HEK293 (cell line): ENCODE measurements around the gene PARD3.

ENCODE experiments used
- CTCF ChIA-PET: fragments of 350-600 bp; formaldehyde crosslinking; extraction: SDS; loops from one replicate; lab custom pipeline; 2021; ENCODE audit warnings: antibody characterized with exemption; lab: Yijun Ruan, JAX
- POLR2A ChIA-PET: fragments of 300-600 bp; formaldehyde crosslinking; extraction: SDS; loops from one replicate; lab custom pipeline; 2020; ENCODE audit warnings: antibody characterized with exemption, inconsistent platforms; lab: Yijun Ruan, JAX
- H3K27ac ChIP-seq: fragments of 200-500 bp; sonication (Bioruptor generic); 2 replicates; pipeline ENCODE4 v1.5.1; 2014; ENCODE audit warnings: low read depth, low read length, control low read depth, inconsistent platforms; ENCODE audit errors: extremely low read depth
- H3K36me3 ChIP-seq, 2 experiments: fragments of 200-500 bp in 1 of 2; sonication (Bioruptor generic) in 1 of 2; 1 replicate in 1 of 2; 2 replicates in 1 of 2; pipeline ENCODE4 v1.5.1; 2014 to 2017; ENCODE audit warnings: inconsistent platforms in 2 of 2, low read length in 2 of 2; ENCODE audit not compliant: control insufficient read depth in 2 of 2, insufficient read depth in 1 of 2
- H3K4me1 ChIP-seq: fragments of 200-500 bp; sonication (Bioruptor generic); 2 replicates; pipeline ENCODE4 v1.5.1; 2014; ENCODE audit warnings: mild to moderate bottlenecking, low read length, inconsistent platforms; ENCODE audit not compliant: control insufficient read depth, insufficient read depth
- H3K4me3 ChIP-seq: 2 replicates; pipeline ENCODE4 v1.5.1; 2011; ENCODE audit warnings: low read depth, mild to moderate bottlenecking, control low read depth, low read length, moderate library complexity
- H3K9me3 ChIP-seq: fragments of 200-500 bp; sonication (Bioruptor generic); 2 replicates; pipeline ENCODE4 v1.5.1; 2014; ENCODE audit warnings: low read depth, low read length, inconsistent platforms; ENCODE audit not compliant: control insufficient read depth, insufficient read depth
- KLF7 ChIP-seq: fragments of 450-650 bp; formaldehyde crosslinking; IDR thresholded peaks from 2 replicates; pipeline ENCODE4 v1.5.1; 2016; ENCODE audit warnings: missing biosample characterization, missing genetic modification characterization, borderline replicate concordance
- OSR2 ChIP-seq: fragments of 450-650 bp; formaldehyde crosslinking; IDR thresholded peaks from 2 replicates; pipeline ENCODE4 v1.5.1; 2016; ENCODE audit warnings: missing biosample characterization, missing genetic modification characterization
- PRDM1 ChIP-seq: fragments of 450-650 bp; formaldehyde crosslinking; IDR thresholded peaks from 2 replicates; pipeline ENCODE4; 2016; ENCODE audit warnings: missing biosample characterization, missing genetic modification characterization
- SP7 ChIP-seq: fragments of 450-650 bp; formaldehyde crosslinking; IDR thresholded peaks from 2 replicates; pipeline ENCODE4 v1.5.1; 2016; ENCODE audit warnings: missing biosample characterization, missing genetic modification characterization
- WT1 ChIP-seq: fragments of 450-650 bp; formaldehyde crosslinking; IDR thresholded peaks from 2 replicates; pipeline ENCODE4 v1.5.1; 2016; ENCODE audit warnings: missing biosample characterization, missing genetic modification characterization
- ZNF37A ChIP-seq: fragments of 450-650 bp; IDR thresholded peaks from 2 replicates; pipeline ENCODE4 v1.5.1; 2018; ENCODE audit warnings: missing biosample characterization, missing genetic modification characterization
- ZNF549 ChIP-seq: fragments of 450-650 bp; IDR thresholded peaks from 2 replicates; pipeline ENCODE4 v1.5.1; 2018; ENCODE audit warnings: missing biosample characterization, missing genetic modification characterization, mild to moderate bottlenecking, inconsistent platforms, moderate library complexity
- ZNF561 ChIP-seq: fragments of 450-650 bp; IDR thresholded peaks from 2 replicates; pipeline ENCODE4 v1.5.1; 2018; ENCODE audit warnings: missing biosample characterization, missing genetic modification characterization, borderline replicate concordance
- ZNF624 ChIP-seq: fragments of 450-650 bp; formaldehyde crosslinking; IDR thresholded peaks from 2 replicates; pipeline ENCODE4 v1.5.1; 2017; ENCODE audit warnings: missing biosample characterization, missing genetic modification characterization
- ZNF629 ChIP-seq: fragments of 450-650 bp; formaldehyde crosslinking; IDR thresholded peaks from 2 replicates; pipeline ENCODE4 v1.5.1; 2017; ENCODE audit warnings: missing biosample characterization, missing genetic modification characterization
- ZNF654 ChIP-seq: fragments of 450-650 bp; formaldehyde crosslinking; IDR thresholded peaks from 2 replicates; pipeline ENCODE4 v1.5.1; 2016; ENCODE audit warnings: low read depth, missing biosample characterization, missing genetic modification characterization
- ZSCAN16 ChIP-seq: fragments of 450-650 bp; formaldehyde crosslinking; IDR thresholded peaks from 2 replicates; pipeline ENCODE4 v1.5.1; 2016; ENCODE audit warnings: missing biosample characterization, missing genetic modification characterization
- TF ChIP-seq, protein P1 (sequence below): fragments of 450-650 bp; formaldehyde crosslinking; optimal IDR thresholded peaks from 2 replicates; pipeline ENCODE3; 2016; ENCODE audit warnings: missing biosample characterization, mild to moderate bottlenecking, missing genetic modification characterization
- TF ChIP-seq, protein P2 (sequence below): fragments of 450-650 bp; formaldehyde crosslinking; IDR thresholded peaks from 2 replicates; pipeline ENCODE4; 2016; ENCODE audit warnings: missing biosample characterization, missing genetic modification characterization
- TF ChIP-seq, protein P3 (sequence below): fragments of 450-650 bp; formaldehyde crosslinking; IDR thresholded peaks from 2 replicates; pipeline ENCODE4 v1.5.1; 2016; ENCODE audit warnings: missing biosample characterization, missing genetic modification characterization, borderline replicate concordance
- TF ChIP-seq, protein P4 (sequence below): fragments of 450-650 bp; formaldehyde crosslinking; IDR thresholded peaks from 2 replicates; pipeline ENCODE4 v1.5.1; 2016; ENCODE audit warnings: missing biosample characterization, missing genetic modification characterization

Gene PARD3

DNA sequence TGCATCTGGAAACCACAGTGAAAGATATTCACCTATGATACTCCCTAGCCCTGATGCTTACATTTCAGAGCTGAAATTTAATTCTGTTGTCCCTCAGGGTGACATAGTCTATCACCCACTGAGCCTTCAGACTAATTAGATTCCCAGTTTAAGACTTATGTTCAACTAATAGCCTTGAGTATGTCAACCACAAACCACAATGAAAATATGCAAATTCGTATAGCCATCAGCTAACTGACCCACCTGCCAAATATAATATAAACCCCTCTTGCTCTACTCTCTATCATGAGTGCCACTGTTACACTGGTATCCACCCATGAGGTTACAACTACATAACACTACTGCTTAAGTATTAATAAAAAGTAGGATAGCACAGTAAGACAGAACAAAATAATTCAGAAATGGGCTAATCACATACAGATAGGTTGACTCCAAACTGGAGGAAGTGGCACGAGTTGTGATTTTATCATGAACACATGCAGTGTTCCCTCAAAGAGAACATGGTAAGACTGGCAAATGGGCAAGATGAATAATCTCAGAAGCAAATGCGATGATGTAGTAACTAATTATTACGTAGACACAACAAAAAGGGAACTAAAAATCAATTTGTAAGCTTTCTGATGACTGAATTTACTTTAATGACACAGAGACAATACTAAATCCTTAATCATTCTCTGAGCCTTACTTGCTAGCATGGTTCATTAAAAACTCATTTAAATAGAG, 290.6 kb downstream of the PARD3 start:
- TF ChIP-seq WT1 (tag by site-specific recombination) (peak; percentile 25; the same call in 1 of the 2 replicates), ZNF624 (tag by site-specific recombination) (no peak), OSR2 (no peak)
- peaks cover 26% of the 10 kb centered on the region for H3K4me1 ChIP-seq
- POLR2A ChIA-PET: no interaction called here
- H3K4me3 ChIP-seq: no peak overlapping the region
- H3K9me3 ChIP-seq: no peaks in the 10 kb centered on the region
- CTCF ChIA-PET: interaction anchor here (0.6 to 1.0 kb wide), 2 partner anchors 83 to 504 kb away, joined by 3 read pairs; no protein-coding TSS in a partner anchor
- no peak overlapping the region for H3K27ac ChIP-seq
- no peaks in the 10 kb centered on the region for H3K36me3 ChIP-seq

DNA sequence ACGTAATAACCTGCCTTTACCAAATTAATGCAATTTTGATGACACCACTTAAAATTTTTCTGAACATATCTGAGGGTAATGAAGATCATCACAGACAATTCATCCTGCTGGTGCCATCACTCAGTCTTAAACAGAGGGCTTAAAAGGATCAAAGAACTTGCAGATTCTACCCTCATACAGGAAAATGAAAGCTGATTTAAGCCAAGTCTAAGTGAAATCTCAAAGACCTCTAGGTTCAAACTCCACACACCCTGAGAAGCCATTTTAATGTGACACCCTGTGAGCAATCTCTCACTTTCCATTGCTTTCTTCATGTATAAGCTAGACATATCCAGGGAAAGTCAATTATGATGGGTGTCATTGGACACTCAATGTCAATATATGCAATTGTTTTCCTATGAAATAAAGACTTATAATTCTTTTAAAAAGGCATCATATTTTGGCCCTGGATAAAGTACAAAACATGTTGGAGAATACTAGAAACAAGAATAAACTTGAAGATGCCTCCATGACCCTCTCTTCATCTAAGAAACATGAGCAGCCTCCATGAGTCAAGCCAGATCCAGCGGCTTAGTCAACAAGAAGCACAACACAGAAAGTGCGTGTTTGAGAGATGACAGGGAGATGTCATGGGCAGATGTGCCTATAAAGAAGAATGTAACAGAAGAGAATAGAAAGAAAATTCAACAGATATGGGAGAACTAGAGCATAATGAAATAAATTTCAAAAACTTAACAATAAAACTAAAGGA, 291.9 kb downstream of the PARD3 start:
- Histone ChIP-seq H3K9me3 (no peaks in the 10 kb centered on the region), H3K36me3 (no peaks in the 10 kb centered on the region), H3K4me3 (no peak overlapping the region), H3K27ac (no peak overlapping the region), H3K4me1 (peaks cover 16% of the 10 kb centered on the region)
- ChIA-PET CTCF (interaction anchor here (1.0 to 1.8 kb wide), 2 partner anchors 106 to 115 kb away, joined by 3 to 13 read pairs; no protein-coding TSS in a partner anchor), POLR2A (no interaction called here)
- TF ChIP-seq ZNF37A (tag by site-specific recombination) (no peak), PRDM1 (tag by site-specific recombination) (peak; percentile 63), ZNF561 (tag by site-specific recombination) (no peak), SP7 (tag by site-specific recombination) (no peak)
- TF ChIP-seq, protein P1, sequence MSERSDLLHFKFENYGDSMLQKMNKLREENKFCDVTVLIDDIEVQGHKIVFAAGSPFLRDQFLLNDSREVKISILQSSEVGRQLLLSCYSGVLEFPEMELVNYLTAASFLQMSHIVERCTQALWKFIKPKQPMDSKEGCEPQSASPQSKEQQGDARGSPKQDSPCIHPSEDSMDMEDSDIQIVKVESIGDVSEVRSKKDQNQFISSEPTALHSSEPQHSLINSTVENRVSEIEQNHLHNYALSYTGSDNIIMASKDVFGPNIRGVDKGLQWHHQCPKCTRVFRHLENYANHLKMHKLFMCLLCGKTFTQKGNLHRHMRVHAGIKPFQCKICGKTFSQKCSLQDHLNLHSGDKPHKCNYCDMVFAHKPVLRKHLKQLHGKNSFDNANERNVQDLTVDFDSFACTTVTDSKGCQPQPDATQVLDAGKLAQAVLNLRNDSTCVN (tag by site-specific recombination): no peak

DNA sequence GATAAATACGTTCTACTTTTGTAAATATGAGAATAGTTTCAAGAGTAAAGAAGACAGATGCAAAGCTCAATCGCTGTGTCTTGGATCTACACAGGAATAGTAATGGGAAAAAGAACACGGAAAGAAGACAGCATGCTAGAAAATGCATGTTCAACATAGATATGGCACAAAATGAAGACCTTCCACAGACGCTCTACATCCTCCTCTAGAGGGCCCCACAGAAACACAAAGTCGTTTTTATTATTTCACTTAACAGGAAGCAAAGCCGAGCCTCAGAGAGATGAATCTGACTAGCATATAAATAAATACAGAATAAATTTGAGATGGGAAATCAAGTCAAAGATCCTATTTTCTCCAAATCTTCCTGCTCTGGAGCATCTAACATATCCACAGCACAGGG, 292.6 kb downstream of the PARD3 start:
- Histone ChIP-seq H3K4me1 (peaks cover 10% of the 10 kb centered on the region), H3K9me3 (no peaks in the 10 kb centered on the region), H3K4me3 (no peak overlapping the region), H3K27ac (no peak overlapping the region), H3K36me3 (no peaks in the 10 kb centered on the region)
- TF ChIP-seq, protein P2, sequence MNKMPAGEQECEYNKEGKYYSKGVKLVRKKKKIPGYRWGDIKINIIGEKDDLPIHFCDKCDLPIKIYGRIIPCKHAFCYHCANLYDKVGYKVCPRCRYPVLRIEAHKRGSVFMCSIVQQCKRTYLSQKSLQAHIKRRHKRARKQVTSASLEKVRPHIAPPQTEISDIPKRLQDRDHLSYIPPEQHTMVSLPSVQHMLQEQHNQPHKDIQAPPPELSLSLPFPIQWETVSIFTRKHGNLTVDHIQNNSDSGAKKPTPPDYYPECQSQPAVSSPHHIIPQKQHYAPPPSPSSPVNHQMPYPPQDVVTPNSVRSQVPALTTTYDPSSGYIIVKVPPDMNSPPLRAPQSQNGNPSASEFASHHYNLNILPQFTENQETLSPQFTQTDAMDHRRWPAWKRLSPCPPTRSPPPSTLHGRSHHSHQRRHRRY: no peak
- TF ChIP-seq ZNF654 (tag by site-specific recombination): peak; percentile 18
- POLR2A ChIA-PET: no interaction called here
- CTCF ChIA-PET: interaction anchor here (0.6 to 1.8 kb wide), 4 partner anchors 107 to 182 kb away, joined by 3 to 13 read pairs (median 3); no protein-coding TSS in a partner anchor

DNA sequence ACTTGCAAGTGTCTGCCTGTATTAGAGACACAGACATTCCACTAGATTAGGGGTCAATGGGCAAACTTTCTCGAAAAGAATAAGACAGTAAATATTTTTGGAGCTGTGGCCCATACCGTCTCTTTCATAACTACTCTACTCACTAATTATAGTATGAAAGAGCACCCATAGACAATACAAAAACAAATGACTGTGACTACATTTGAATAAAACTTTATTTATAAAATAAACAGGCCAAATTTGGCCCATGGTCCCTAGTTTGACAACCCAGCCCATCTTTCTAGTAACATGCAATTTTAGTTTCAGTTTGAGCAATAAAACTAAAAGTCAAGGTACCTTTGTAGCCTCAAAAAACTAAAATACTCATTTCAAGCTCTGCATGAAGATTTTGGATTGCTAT, 294.6 kb downstream of the PARD3 start:
- POLR2A ChIA-PET: no interaction called here
- H3K36me3 ChIP-seq: no peaks in the 10 kb centered on the region
- no peaks in the 10 kb centered on the region for H3K9me3 ChIP-seq
- H3K4me1 ChIP-seq: peaks cover 3% of the 10 kb centered on the region
- CTCF ChIA-PET: interaction anchor here (0.8 to 0.9 kb wide), 2 partner anchors 117 to 118 kb away, joined by 3 to 4 read pairs; no protein-coding TSS in a partner anchor
- H3K4me3 ChIP-seq: no peak overlapping the region
- H3K27ac ChIP-seq: no peak overlapping the region
- TF ChIP-seq ZNF629 (tag by site-specific recombination): no peak
- TF ChIP-seq, protein P3, sequence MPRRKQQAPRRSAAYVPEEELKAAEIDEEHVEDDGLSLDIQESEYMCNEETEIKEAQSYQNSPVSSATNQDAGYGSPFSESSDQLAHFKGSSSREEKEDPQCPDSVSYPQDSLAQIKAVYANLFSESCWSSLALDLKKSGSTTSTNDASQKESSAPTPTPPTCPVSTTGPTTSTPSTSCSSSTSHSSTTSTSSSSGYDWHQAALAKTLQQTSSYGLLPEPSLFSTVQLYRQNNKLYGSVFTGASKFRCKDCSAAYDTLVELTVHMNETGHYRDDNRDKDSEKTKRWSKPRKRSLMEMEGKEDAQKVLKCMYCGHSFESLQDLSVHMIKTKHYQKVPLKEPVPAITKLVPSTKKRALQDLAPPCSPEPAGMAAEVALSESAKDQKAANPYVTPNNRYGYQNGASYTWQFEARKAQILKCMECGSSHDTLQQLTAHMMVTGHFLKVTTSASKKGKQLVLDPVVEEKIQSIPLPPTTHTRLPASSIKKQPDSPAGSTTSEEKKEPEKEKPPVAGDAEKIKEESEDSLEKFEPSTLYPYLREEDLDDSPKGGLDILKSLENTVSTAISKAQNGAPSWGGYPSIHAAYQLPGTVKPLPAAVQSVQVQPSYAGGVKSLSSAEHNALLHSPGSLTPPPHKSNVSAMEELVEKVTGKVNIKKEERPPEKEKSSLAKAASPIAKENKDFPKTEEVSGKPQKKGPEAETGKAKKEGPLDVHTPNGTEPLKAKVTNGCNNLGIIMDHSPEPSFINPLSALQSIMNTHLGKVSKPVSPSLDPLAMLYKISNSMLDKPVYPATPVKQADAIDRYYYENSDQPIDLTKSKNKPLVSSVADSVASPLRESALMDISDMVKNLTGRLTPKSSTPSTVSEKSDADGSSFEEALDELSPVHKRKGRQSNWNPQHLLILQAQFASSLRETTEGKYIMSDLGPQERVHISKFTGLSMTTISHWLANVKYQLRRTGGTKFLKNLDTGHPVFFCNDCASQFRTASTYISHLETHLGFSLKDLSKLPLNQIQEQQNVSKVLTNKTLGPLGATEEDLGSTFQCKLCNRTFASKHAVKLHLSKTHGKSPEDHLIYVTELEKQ: no peak
- TF ChIP-seq, protein P4, sequence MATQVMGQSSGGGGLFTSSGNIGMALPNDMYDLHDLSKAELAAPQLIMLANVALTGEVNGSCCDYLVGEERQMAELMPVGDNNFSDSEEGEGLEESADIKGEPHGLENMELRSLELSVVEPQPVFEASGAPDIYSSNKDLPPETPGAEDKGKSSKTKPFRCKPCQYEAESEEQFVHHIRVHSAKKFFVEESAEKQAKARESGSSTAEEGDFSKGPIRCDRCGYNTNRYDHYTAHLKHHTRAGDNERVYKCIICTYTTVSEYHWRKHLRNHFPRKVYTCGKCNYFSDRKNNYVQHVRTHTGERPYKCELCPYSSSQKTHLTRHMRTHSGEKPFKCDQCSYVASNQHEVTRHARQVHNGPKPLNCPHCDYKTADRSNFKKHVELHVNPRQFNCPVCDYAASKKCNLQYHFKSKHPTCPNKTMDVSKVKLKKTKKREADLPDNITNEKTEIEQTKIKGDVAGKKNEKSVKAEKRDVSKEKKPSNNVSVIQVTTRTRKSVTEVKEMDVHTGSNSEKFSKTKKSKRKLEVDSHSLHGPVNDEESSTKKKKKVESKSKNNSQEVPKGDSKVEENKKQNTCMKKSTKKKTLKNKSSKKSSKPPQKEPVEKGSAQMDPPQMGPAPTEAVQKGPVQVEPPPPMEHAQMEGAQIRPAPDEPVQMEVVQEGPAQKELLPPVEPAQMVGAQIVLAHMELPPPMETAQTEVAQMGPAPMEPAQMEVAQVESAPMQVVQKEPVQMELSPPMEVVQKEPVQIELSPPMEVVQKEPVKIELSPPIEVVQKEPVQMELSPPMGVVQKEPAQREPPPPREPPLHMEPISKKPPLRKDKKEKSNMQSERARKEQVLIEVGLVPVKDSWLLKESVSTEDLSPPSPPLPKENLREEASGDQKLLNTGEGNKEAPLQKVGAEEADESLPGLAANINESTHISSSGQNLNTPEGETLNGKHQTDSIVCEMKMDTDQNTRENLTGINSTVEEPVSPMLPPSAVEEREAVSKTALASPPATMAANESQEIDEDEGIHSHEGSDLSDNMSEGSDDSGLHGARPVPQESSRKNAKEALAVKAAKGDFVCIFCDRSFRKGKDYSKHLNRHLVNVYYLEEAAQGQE (tag by site-specific recombination): no peak
- no peak for TF ChIP-seq ZSCAN16 (tag by site-specific recombination)
- no peak for TF ChIP-seq KLF7 (tag by site-specific recombination)
- TF ChIP-seq ZNF549 (tag by site-specific recombination): no peak
